Osteoblast (primary cell): ENCODE data around the gene TEX52. TPM values are rescaled to one million over a fixed set of nuclear protein-coding genes. Genes with fewer than 3 reads are reported as not detected.

Source experiments
- DNase-seq: peaks from one replicate; pipeline ENCODE4 v3.0.0; 2011; ENCODE audit warnings: low spot score, mixed read lengths; ENCODE audit not compliant: insufficient read length; ENCODE audit errors: missing footprints
- H2AFZ ChIP-seq: 2 replicates; pipeline ENCODE4 v1.6.0; 2011; ENCODE audit warnings: mild to moderate bottlenecking, low read length
- H3K27ac ChIP-seq: 2 replicates; pipeline ENCODE4 v1.5.1; 2011; ENCODE audit warnings: mild to moderate bottlenecking, low read depth, low read length, moderate library complexity
- H3K27me3 ChIP-seq: 2 replicates; pipeline ENCODE4 v1.6.0; 2012; ENCODE audit warnings: mild to moderate bottlenecking, control low read depth, inconsistent platforms, low read length, moderate library complexity; ENCODE audit not compliant: insufficient read depth
- H3K36me3 ChIP-seq: 2 replicates; pipeline ENCODE4 v1.5.1; 2011; ENCODE audit warnings: mild to moderate bottlenecking, low read length, control low read depth, moderate library complexity; ENCODE audit not compliant: insufficient read depth
- H3K4me1 ChIP-seq: 2 replicates; pipeline ENCODE4 v1.5.1; 2011; ENCODE audit warnings: mild to moderate bottlenecking, low read length, control low read depth, moderate library complexity; ENCODE audit not compliant: insufficient read depth
- H3K4me2 ChIP-seq: 2 replicates; pipeline ENCODE4 v1.6.0; 2011; ENCODE audit warnings: mild to moderate bottlenecking, low read length; ENCODE audit not compliant: insufficient read depth
- H3K4me3 ChIP-seq: fragments of 200-600 bp; sonication (generic); 3 replicates; pipeline ENCODE4 v1.5.1; 2012; ENCODE audit warnings: mild to moderate bottlenecking, low read length, inconsistent platforms; ENCODE audit not compliant: insufficient read depth
- H3K79me2 ChIP-seq: 2 replicates; pipeline ENCODE4 v1.6.0; 2012; ENCODE audit warnings: mild to moderate bottlenecking, low read length, control low read depth, inconsistent platforms; ENCODE audit not compliant: insufficient read depth
- H3K9me3 ChIP-seq: 2 replicates; pipeline ENCODE4 v1.5.1; 2011; ENCODE audit warnings: low read depth, low read length, control low read depth
- H4K20me1 ChIP-seq: 2 replicates; pipeline ENCODE4 v1.6.0; 2012; ENCODE audit warnings: mild to moderate bottlenecking, low read length, control low read depth; ENCODE audit not compliant: insufficient read depth
- total RNA-seq: library from RNA; depleted of rRNA; stranded (reverse); fragments of >200 nt; gene quantifications from 2 replicates; pipeline ENCODE4 v1.2.3, GENCODE V29; 2012
- TF ChIP-seq, protein P1 (sequence below): IDR thresholded peaks from 2 replicates; pipeline ENCODE4 v1.5.1; 2011; ENCODE audit warnings: mild to moderate bottlenecking, low read depth, low read length, moderate library complexity; ENCODE audit errors: extremely low read depth

The TEX52 gene
- total RNA-seq, 1 donor, result not detected

DNA sequence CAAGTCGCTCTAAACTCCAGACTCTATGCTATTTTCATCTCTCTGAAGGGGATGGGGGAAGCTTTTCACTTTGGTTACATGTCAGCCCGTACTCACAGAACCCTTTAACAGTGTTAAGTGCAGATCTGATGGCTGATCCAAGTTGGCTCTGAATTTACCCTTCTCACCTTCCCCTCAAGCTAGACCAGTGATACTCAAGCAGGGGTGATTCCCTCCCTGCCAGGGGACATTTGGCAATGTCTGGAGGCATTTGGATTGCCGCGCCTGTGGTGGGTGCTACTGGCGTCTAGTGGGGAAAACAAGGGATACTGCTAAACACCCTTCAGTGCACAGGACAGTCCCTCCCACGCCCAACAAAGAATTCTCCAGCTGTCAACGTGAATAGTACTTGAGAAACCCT, 6.0 kb upstream of the TEX52 start:
- DNase-seq, result no peak
- no peak overlapping the region for H3K4me3 ChIP-seq
- no peaks in the 10 kb centered on the region for H4K20me1 ChIP-seq
- no peak overlapping the region for H3K4me2 ChIP-seq
- H3K27ac ChIP-seq, result no peak overlapping the region
- no peaks in the 10 kb centered on the region for H3K4me1 ChIP-seq
- TF ChIP-seq, protein P1, sequence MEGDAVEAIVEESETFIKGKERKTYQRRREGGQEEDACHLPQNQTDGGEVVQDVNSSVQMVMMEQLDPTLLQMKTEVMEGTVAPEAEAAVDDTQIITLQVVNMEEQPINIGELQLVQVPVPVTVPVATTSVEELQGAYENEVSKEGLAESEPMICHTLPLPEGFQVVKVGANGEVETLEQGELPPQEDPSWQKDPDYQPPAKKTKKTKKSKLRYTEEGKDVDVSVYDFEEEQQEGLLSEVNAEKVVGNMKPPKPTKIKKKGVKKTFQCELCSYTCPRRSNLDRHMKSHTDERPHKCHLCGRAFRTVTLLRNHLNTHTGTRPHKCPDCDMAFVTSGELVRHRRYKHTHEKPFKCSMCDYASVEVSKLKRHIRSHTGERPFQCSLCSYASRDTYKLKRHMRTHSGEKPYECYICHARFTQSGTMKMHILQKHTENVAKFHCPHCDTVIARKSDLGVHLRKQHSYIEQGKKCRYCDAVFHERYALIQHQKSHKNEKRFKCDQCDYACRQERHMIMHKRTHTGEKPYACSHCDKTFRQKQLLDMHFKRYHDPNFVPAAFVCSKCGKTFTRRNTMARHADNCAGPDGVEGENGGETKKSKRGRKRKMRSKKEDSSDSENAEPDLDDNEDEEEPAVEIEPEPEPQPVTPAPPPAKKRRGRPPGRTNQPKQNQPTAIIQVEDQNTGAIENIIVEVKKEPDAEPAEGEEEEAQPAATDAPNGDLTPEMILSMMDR, result no peak
- no peak overlapping the region for H2AFZ ChIP-seq
- H3K9me3 ChIP-seq, result no peaks in the 10 kb centered on the region
- no peaks in the 10 kb centered on the region for H3K79me2 ChIP-seq
- H3K27me3 ChIP-seq, result no peaks in the 10 kb centered on the region
- peaks cover 33% of the 10 kb centered on the region for H3K36me3 ChIP-seq

DNA sequence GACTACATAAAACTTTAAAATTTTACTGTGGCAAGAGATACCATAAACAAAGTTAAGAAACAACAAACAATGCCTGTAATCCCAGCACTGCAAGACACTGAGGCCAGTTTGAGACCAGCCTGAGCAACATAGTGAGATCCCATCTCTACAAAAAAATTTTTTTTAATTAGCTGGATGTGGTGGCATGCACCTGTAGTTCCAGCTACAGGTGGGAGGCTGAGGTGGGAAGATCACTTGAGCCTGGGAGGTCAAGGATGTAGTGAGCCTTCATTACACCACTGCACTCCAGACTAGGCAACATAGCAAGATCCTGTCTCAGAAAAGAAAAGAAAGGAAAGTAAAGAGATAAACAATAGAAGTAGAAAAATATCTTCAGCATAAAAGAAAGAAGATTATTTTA, 3.3 kb upstream of the TEX52 start:
- Histone ChIP-seq H3K36me3 (peaks cover 20% of the 10 kb centered on the region), H3K4me3 (no peak overlapping the region), H2AFZ (no peak overlapping the region), H3K4me2 (no peak overlapping the region), H3K27me3 (no peaks in the 10 kb centered on the region), H3K4me1 (no peaks in the 10 kb centered on the region), H4K20me1 (no peaks in the 10 kb centered on the region), H3K9me3 (no peaks in the 10 kb centered on the region), H3K79me2 (no peaks in the 10 kb centered on the region), H3K27ac (no peak overlapping the region)
- no peak for DNase-seq
- TF ChIP-seq, protein P1, result no peak

DNA sequence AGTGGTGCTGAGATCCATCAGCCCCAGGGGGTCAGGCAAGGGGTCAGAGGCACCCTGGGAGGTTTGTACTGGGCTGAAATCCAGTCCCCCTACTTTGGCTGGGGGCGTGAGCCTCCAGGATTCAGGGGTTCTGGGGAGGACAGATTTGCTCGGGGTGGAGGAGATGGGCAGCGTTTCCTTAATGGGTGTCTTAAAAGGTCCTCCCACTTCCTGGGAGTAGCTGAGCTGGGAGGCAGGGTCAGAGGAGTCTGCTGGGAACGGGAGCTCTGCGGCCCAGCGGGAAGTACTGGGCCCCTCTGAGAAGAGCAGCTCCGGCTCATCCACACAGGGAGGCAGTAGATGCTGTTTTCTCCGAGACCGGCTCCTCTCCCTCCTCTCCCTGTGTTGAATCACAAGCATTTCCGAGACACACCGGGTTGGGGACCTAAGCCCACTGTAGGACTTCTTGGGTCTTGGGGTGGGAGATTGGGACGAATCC, 2.1 kb upstream of the TEX52 start:
- Histone ChIP-seq H2AFZ (no peak overlapping the region), H3K4me3 (no peak overlapping the region), H3K36me3 (peaks cover 12% of the 10 kb centered on the region), H3K27ac (no peak overlapping the region), H3K4me2 (no peak overlapping the region), H4K20me1 (no peaks in the 10 kb centered on the region), H3K9me3 (no peaks in the 10 kb centered on the region), H3K4me1 (no peaks in the 10 kb centered on the region), H3K27me3 (no peaks in the 10 kb centered on the region), H3K79me2 (no peaks in the 10 kb centered on the region)
- no peak for DNase-seq
- TF ChIP-seq, protein P1, result no peak

DNA sequence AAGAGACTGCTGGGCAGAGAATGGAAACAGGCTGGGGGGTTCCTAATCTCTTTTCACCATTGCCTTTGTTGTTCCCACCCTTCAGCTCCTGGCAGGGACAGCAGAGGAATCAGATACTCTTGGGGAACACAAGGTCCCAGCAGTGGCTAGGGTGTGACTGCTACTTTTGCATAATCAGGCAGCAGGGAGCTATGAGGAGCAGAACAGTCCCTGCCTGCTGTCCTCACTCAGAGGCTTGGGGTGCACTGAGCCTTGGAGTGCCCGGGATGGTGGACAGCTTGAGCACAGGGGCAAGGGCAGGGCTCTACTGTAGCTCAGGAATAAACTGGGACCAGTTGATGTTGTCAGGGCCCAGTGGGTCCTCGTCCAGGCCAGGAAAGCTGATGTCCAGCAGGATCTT, 1.5 kb upstream of the TEX52 start:
- no peak for DNase-seq
- Histone ChIP-seq H3K4me3 (no peak overlapping the region), H3K4me1 (no peaks in the 10 kb centered on the region), H3K27me3 (no peaks in the 10 kb centered on the region), H2AFZ (no peak overlapping the region), H3K27ac (no peak overlapping the region), H3K4me2 (no peak overlapping the region), H3K36me3 (peaks cover 12% of the 10 kb centered on the region), H3K79me2 (no peaks in the 10 kb centered on the region), H3K9me3 (no peaks in the 10 kb centered on the region), H4K20me1 (no peaks in the 10 kb centered on the region)
- TF ChIP-seq, protein P1, result no peak
